Tibial nerve (tissue), 4 donors: ENCODE measurements around the gene RLBP1. TPM values are rescaled to one million over a fixed set of nuclear protein-coding genes. Genes with fewer than 3 reads are reported as not detected.

Experiments
- DNase-seq, 2 donors: peaks; one replicate each; pipeline ENCODE4 v3.0.0-alpha.2; 2019; ENCODE audit warnings: low spot score in 2 of 2
- H3K27ac ChIP-seq, 4 donors: fragments of 200-600 bp; sonication (generic) in 3 of 4; one replicate each; pipeline ENCODE4 v1.5.1; 2017 to 2019; ENCODE audit warnings: mild to moderate bottlenecking in 1 of 4
- H3K27me3 ChIP-seq, 2 donors: fragments of 200-600 bp; sonication (generic) in 1 of 2; one replicate each; pipeline versions ENCODE4 v1.5.1 to v1.6.0; 2017 to 2019
- H3K36me3 ChIP-seq, 3 donors: fragments of 200-600 bp; sonication (generic); one replicate each; pipeline ENCODE4 v1.5.1; 2018 to 2019
- H3K4me1 ChIP-seq, 4 donors: fragments of 200-600 bp; sonication (generic) in 3 of 4; one replicate each; pipeline ENCODE4 v1.5.1; 2017 to 2019
- H3K4me3 ChIP-seq, 4 donors: fragments of 200-600 bp; sonication (generic) in 3 of 4; one replicate each; pipeline ENCODE4 v1.5.1; 2017 to 2019; ENCODE audit warnings: mild to moderate bottlenecking in 1 of 4, moderate library complexity in 1 of 4
- H3K9me3 ChIP-seq, 4 donors: fragments of 200-600 bp; sonication (generic) in 3 of 4; one replicate each; pipeline ENCODE4 v1.5.1; 2017 to 2019
- CTCF ChIP-seq, 5 experiments: fragments of 200-600 bp in 3 of 5; fragments of 450-650 bp in 2 of 5; sonication (generic) in 3 of 5; IDR thresholded peaks; one replicate each; pipeline ENCODE4 v1.5.1; 2016 to 2019; ENCODE audit warnings: antibody characterized with exemption in 5 of 5, mild to moderate bottlenecking in 3 of 5, moderate library complexity in 2 of 5
- EP300 ChIP-seq, 2 donors: sonication (generic); formaldehyde crosslinking; IDR thresholded peaks; one replicate each; pipeline ENCODE4 v1.6.1; 2017; ENCODE audit warnings: antibody characterized with exemption in 2 of 2, mild to moderate bottlenecking in 1 of 2
- POLR2A ChIP-seq, 2 donors: fragments of 450-650 bp; IDR thresholded peaks; one replicate each; pipeline ENCODE4 v1.6.1; 2017; ENCODE audit warnings: antibody characterized with exemption in 2 of 2, mild to moderate bottlenecking in 2 of 2, moderate library complexity in 2 of 2
- WGBS, 2 donors: methylation state at CpG; one replicate each; pipeline ENCODE4 v1.1.5; 2018; 5-methylcytosine and 5-hydroxymethylcytosine counted together
- total RNA-seq, 4 donors: library from RNA; depleted of rRNA; stranded (reverse); fragments of >200 nt; gene quantifications; one replicate each; pipeline ENCODE4 v1.1.0, GENCODE V29; 2016

The RLBP1 gene
- total RNA-seq, 4 donors from 2014 or later: not detected

- Histone ChIP-seq H3K9me3 (no peaks in the 10 kb centered on the region), H3K27me3 (no peaks in the 10 kb centered on the region), H3K4me3 (no peak overlapping the region), H3K27ac (no peak overlapping the region), H3K36me3 (no peaks in the 10 kb centered on the region), H3K4me1 (no peaks in the 10 kb centered on the region)
- DNase-seq: no peak
- no peak for TF ChIP-seq EP300 (IDR thresholded peaks at IDR 0.05)
- TF ChIP-seq POLR2A (IDR thresholded peaks at IDR 0.05): no peak
- TF ChIP-seq CTCF (IDR thresholded peaks at IDR 0.05): no peak
- 57 to 67% methylated on average over 7 of the region's 7 CpGs for WGBS, 2 donors
Measured at GRCh38 chr15:89227425-89227824, 6.0 kb upstream of the RLBP1 start.

GRCh38 chr15:89226359-89227221, 5.2 kb upstream of the RLBP1 start:
- no peak for DNase-seq

GRCh38 chr15:89225588-89225987, 4.2 kb upstream of the RLBP1 start:
- no peak overlapping the region for H3K27ac ChIP-seq
- no peak for DNase-seq
- no peaks in the 10 kb centered on the region for H3K36me3 ChIP-seq
- no peaks in the 10 kb centered on the region for H3K9me3 ChIP-seq
- 95% methylated on average over 5 of the region's 5 CpGs for WGBS, 2 donors
- no peaks in the 10 kb centered on the region for H3K27me3 ChIP-seq
- TF ChIP-seq EP300 (IDR thresholded peaks at IDR 0.05) (no peak), POLR2A (IDR thresholded peaks at IDR 0.05) (no peak), CTCF (IDR thresholded peaks at IDR 0.05) (no peak)
- no peak overlapping the region for H3K4me3 ChIP-seq
- H3K4me1 ChIP-seq: no peaks in the 10 kb centered on the region

More at GRCh38 chr15:89226359-89227221, 5.2 kb upstream of the RLBP1 start:
- TF ChIP-seq CTCF (IDR thresholded peaks at IDR 0.05): no peak
- no peak for TF ChIP-seq POLR2A (IDR thresholded peaks at IDR 0.05)
- no peak for TF ChIP-seq EP300 (IDR thresholded peaks at IDR 0.05)
- Histone ChIP-seq H3K27me3 (no peaks in the 10 kb centered on the region), H3K4me1 (no peaks in the 10 kb centered on the region), H3K27ac (no peak overlapping the region), H3K9me3 (no peaks in the 10 kb centered on the region), H3K36me3 (no peaks in the 10 kb centered on the region), H3K4me3 (no peak overlapping the region)
- WGBS, 2 donors: 80 to 82% methylated on average over 14 of the region's 14 CpGs

GRCh38 chr15:89218531-89218930, 2.8 kb downstream of the RLBP1 start:
- Histone ChIP-seq H3K36me3 (no peaks in the 10 kb centered on the region), H3K27ac (no peak overlapping the region), H3K27me3 (no peaks in the 10 kb centered on the region), H3K4me3 (no peak overlapping the region), H3K9me3 (no peaks in the 10 kb centered on the region), H3K4me1 (no peaks in the 10 kb centered on the region)
- DNase-seq: no peak
- no peak for TF ChIP-seq POLR2A (IDR thresholded peaks at IDR 0.05)
- WGBS, 2 donors: 85% methylated on average over 4 to 8 of the region's 8 CpGs

- Histone ChIP-seq H3K27me3 (no peaks in the 10 kb centered on the region), H3K9me3 (no peaks in the 10 kb centered on the region), H3K27ac (no peak overlapping the region), H3K4me1 (no peaks in the 10 kb centered on the region), H3K36me3 (no peaks in the 10 kb centered on the region), H3K4me3 (no peak overlapping the region)
- TF ChIP-seq CTCF (IDR thresholded peaks at IDR 0.05) (no peak), EP300 (IDR thresholded peaks at IDR 0.05) (no peak), POLR2A (IDR thresholded peaks at IDR 0.05) (no peak)
- 76 to 77% methylated on average over 6 of the region's 6 CpGs for WGBS, 2 donors
- DNase-seq: no peak
Measured at GRCh38 chr15:89217686-89218376, 3.5 kb downstream of the RLBP1 start.
